Activated CD4-positive, alpha-beta T cell treated with anti-CD3 and anti-CD28 coated beads, Interleukin-2, amount 50 U/mL, for 4 hours (primary cell): ENCODE measurements around the gene PPM1F.

ENCODE experiments used
- DNase-seq, 2 experiments: peaks; one replicate each; pipeline ENCODE4 v3.0.0-alpha.2; 2020

Gene PPM1F

DNA sequence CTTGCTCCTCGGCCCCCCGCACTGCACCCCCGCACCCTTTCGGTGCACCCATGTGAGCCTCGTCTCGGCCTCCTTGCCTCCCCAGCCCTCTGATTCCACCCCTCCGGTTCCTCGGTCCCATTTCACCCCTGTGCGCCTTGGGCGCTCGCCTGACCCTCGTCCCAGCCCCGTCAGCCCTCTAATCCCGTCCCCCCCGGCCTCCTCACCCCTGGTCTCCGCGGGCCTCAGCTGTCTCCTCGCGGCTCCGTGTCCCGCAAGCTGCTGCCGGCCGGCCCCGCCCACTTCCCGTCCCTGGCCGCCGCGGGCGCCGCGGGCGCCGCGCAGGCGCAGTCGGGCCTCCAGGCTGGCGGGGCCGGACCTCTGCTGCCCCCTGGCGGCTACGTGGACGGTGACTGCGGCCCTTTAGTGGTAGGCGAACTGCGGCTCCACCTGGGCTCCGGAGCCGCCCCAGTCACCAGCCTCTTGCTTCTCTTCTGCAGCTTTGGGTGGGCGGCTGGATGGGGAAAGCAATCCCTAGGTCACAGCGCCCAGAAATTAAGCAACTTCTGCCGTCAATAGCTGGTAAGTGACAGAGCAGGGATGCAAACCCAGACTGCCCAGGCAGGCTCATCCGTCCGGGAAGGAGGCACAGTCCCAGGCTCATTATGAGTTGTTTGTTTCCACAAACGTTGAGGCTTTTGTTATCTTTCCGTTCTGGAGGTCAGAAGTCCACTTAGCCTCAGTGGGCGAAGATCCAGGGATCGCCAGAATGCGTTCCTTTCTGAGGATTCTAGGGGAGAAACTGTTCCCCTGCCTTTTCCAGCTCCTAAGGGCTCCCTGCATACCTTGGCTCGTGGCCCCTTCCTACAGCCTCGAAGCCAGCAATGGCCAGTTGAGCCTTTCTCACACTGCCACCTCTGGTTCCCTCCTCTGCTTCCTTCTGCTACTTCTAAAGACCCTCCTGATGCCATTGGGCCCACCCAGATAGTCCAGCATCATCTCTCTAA is at the start of gene PPM1F:
TSS of gene PPM1F (minus strand) at position 263 of the 986 bp plus-strand sequence. CDS start 6,800 bp downstream, outside the sequence.
- peak; percentile 84 to 85 for DNase-seq

DNA sequence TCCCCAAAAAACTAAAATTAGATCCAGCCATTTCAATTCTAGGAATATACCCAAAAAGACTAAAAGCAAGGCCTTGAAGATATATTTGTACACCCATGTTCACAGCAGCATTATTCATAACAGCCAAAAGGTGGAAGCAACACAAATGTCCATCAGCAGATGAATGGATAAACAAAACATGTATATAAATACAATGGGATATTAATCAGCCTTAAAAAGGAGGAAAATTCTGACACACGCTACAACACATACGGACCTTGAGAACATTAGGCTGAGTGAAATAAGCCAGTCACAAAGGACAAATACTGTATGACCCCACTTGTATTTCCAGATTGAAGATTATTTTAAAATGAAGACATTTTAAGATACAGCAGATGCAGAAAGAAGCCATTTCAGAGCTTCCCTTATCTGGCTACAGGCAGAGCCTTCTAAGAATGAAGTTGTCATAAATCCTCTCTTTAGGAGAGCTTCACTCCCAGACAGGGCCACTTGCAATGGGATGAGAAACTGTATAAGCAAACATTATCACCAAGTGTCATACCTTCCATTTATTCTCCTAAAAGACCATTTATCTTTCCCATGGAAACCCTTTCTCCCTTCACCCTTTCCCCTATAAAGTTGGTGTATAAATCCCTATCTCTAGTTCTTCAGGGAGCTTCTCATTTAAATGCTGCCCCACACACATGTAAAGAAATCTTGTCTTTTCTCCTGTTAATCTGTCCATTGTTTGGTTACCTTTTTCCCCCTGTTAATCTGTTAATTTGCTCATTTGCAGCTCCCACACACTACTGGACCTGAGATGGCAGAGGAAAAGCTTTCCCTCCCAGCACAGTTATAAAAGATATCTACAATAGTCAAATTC is 49.2 kb upstream of the PPM1F start:
- no peak for DNase-seq

- no peak for DNase-seq
These were observed 46.1 kb upstream of the PPM1F start for GRCh38 chr22:21998595-21999247.

GRCh38 chr22:21996175-21996720 is 43.6 kb upstream of the PPM1F start:
- no peak for DNase-seq

DNA sequence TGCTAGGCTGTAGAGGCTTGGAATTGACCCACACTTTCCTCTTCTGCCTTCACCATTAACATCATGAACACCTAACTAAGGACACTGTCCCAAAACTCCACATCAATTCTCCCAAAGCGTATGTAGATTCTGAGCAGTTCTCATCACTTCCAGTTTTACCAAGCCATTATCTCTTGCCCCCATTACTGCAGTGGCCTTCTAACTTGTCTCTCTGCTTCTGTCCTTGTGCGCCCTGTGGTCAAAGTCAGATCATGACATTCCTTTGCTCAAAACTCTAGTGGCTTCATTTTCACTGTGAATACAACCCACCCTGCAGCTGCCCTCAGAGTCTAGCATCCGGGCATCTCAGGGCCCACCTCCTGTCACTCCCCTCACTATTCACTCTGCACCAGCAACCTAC is 43.0 kb upstream of the PPM1F start:
- no peak for DNase-seq

DNA sequence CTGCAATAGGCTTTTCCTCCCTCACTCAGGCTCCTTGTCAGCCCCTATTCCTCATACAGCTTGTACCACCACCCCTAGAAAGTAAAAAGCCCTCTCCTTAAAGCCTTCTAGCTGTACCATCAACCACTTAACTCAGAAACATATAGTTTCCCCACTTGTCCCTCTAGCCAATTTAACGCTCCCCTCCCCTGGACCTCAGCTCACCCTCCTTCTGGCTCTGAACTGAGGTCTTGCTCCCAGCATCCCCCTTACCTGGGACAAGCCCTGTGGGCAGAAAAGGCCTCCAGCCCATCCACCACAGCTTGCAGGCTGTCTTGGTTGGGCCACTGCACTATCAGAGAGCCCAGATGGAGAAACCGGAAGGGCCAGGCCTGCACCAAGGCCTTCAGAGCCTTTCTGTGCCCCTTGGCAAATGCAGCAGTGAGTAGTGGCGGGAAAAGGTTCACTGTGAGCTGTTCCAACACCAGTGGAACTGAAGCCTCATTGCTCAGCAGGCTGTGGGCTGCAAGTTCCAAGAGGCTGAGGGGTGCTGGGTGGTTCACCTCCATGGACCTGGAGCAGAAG is 42.3 kb upstream of the PPM1F start:
- no peak for DNase-seq

DNA sequence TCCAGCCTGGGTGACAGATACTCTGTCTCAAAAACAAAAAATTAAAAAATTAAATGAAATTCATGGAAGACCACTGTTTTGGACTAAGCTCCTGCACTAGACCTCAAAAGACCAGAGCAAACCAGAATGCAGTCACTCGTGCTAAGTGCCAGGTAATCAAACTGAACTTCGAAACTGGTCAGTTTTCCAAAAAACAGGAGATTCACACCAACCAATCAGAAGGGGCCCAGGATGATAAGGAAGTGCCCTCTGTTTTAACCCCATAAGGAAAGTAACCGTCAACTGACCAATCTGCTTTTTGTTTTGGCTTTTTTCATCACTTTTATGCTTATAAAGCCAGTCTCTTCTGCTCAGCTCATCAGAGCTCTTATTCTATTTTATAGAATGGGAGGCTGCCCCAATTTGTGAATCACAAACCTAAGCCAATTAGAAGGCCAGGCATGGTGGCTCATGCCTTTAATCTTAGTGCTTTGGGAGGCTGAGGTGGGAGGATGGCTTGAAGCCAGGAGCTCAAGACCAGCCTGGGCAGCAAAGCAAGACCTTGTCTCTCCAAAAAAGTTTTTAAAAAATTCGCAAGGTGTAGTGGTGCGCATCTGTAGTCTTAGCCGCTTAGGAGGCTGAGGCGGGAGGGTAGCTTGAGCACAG is 40.1 kb upstream of the PPM1F start:
- no peak for DNase-seq

DNA sequence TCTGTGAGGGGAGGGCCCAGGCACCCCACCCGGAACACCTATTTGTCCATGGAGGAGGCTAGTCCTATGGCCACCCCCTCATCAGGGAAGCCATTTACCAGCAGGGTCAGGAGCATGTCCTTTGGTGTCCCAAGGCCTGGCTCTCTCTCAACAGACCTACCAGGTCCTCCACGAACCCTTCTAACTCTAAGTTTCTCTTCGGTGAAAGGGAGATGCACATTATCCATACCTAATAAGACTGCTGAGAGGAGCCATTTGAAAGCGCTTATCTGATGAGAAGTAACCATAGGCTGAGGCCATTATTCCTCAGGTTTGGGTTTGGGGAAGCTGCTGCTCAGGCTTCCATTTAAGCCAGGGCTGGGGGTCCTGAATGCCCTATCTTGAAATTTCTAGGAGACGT is 39.1 kb upstream of the PPM1F start:
- no peak for DNase-seq

DNA sequence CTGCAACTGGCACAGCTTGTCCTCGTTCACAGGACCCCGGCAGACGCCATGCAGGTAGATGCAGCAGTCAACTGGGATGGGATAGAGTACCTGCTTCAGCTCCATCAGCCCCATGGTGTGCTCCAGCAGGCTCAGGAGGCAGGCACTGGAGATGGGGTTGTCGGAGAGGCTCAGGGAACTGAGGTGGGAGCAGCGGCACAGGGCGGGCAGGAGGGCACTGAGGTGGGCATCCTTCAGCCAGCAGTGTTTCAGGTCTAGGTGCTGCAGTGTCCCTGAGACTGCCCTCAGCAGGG is 38.6 kb upstream of the PPM1F start:
- DNase-seq: no peak

DNA sequence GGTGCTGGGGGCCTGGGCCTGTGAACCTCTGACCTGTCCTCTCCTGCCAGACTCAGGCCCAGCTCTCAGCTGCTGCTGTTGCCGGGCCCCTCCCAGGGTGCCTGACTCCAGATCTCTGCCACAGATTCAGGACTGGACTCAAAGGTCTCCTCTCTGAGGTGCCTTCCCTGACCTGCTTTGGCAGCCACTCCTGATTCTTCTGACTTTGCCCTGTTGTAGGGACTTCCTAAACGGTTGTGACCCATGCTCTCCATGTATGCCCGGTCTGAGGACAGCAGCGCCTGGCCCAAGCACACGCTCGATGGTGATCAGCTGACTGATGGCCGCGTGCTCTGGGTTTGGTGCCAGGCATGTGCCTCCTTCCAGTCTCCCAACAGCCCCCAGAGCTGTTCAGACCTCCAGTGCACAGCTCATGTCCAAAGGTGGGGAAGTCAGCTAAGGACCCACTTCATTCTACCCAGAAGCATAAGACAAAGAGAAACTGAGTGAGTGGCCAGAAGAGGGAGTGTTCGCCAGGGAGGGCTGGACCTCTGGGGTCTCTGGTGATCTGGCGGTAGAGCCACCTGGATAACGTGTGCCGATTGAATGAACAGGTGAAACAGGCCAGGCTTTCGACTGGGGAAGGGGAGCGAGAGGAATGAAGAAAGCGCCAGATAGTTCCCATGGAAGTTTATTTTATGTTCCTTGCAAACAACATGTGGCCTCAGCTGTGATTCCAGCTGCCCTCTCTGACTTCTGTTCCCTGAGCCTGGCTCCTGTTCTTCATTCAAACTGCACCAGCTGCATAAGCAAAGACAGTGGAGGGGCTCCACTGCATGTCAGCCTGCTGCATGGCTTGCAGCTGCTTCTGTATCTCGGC is 38.0 kb upstream of the PPM1F start:
- no peak for DNase-seq

- no peak for DNase-seq
These were observed 36.4 kb upstream of the PPM1F start for GRCh38 chr22:21989049-21989448.

DNA sequence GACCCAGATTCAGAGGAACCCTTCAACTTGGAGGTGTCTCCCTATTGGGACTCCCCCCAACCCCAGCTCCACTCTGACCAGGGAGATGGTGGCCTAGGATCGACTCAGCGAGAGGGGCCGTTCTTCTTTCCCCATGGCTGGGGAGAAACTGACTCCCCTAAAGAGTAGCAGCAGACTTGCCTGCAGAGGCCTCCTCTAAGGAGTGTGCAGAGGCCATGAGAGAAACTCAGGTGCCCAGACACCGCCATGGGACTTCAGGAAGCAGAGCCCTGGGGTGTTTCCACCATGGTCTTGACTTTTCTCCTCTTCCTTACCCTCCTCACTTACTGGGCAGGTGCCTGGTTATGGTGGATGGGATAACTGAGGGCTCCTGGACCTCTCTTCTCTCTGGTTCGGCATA is 32.6 kb upstream of the PPM1F start:
- no peak for DNase-seq

- DNase-seq: no peak
These were observed 32.1 kb upstream of the PPM1F start for GRCh38 chr22:21984793-21985192.

DNA sequence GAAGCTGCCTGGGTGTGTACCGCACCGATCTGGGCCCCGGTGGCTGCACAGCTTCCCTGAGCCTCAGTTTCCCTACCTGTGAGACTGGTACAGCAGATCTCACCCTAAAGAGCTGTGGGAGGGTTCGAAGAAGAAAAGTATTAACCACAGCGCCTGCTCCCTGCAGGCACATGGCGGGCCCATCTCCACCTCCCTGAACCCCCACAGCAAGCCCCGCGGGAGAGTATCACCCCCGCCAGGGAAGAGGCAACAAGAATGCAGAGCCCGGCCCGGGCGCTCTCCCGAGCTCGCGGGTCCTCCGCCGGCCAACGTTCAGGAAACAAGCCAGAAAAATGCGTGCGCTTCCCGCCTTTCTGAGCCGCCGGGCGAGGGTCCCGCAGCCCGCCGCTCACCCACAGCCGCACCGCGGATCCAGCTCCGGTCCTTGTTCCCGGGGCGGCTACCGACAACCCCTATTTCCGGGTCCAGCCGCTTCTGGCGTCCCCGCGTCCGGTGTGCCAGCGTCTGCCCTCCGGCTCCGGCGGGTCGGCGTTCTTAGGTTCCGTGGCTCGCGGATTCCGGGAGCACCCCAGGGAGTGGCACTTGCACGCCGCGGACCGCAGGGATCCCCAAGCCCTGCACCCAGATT is 29.8 kb upstream of the PPM1F start, which contains the start of gene TOP3B:
TSS of gene TOP3B (minus strand) at position 450 of the 628 bp plus-strand sequence. CDS start 7,078 bp downstream, outside the sequence.
- peak; percentile 75 for DNase-seq

DNA sequence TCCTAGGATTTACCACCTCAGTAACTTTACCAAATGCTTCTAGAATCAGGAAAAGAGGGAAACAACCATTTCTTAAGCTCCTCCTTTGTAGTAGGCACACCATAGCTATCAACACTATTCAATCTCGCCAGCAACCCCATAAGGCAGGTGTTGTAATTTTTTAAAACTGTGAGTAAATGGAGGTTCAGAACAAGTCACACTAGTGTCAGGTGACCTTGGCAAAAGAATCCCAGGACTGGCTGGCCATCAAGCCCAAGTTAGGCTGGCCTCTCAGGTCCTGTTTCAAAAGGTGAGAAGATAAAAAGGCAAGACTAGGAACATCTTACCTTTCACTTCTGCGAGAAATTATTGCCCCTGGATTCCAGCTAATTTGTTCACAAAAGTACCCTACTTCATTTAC is 29.2 kb upstream of the PPM1F start:
- DNase-seq: no peak

DNA sequence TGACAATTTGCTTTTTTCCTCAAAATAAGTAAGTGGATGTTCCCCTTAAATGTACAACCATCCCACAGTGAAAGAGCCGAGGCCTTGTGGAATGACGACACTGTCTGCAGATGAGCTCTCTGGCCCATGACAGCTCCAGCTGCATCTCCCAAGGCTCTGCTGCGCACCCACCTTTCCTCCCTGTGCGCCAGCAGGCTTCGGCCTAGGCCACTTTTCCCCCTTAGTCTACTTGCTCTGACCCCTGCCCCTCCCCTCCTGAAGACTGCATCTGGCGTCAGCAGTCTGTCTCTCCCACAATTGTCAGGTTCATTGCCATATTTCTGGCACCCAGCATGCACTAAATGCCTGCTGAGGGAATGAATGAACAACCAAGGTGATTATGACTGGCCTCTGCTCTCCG is 27.9 kb upstream of the PPM1F start:
- DNase-seq: no peak

DNA sequence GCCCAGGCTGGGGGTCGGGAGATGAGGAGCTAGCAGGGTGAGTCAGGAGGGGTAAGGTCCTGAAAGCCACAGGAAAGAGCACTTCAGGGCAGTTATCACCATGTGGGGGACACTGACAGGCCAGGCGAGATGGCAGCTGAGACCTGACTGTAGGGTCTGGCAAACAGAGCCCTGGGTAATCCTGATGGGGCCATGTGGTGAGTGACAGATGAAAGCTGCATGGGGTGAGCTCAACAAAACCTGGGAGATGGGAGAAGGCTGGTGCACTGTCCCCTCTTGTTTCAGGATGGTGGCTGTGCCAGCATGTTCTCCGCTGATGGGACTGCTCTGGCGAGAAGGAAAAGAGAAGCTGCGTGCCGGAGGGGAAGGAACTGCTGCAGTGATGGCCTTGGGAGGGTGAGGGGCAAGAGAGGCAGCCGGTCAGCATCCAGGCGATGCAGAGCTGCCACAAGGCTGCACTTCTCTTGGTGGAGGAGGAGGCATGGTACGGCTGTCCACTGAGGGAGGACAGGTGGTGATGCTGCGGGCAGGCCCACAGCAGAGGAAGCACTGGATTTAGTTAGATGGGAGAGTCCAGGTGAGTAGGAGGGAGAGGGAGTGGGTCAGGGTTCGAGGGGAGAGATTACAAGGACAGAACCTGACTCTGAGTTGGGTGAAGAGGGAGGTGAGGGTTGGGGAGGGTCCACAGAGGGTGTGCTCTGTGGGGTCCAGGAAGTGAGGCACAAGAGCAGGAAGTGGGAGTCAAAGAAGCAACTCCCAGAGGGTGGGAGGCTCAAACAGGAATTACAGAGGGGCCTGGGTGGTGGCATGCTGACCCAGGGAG is 26.1 kb upstream of the PPM1F start:
- no peak for DNase-seq

- no peak for DNase-seq
These were observed 25.2 kb upstream of the PPM1F start for GRCh38 chr22:21977814-21978213.

GRCh38 chr22:21975854-21976345 is 23.3 kb upstream of the PPM1F start:
- DNase-seq: no peak
